K562 (cell line): ENCODE measurements around the gene APBB2. TPM values are rescaled to one million over a fixed set of nuclear protein-coding genes. Genes with fewer than 3 reads are reported as not detected.

ENCODE experiments used
- ATAC-seq: fragments of 200-7000 bp; cut with Tn5 transposase; 3 replicates; pipeline ENCODE4 v1.9.1; 2020; ENCODE audit warnings: moderate library complexity
- BruUV-seq: library from RNA; stranded (reverse); fragments of 400-500 nt; replicated peaks from 2 replicates; lab custom pipeline; 2021; lab: Mats Ljungman, UMichigan
- CTCF ChIA-PET: fragments of 300-600 bp; formaldehyde crosslinking; extraction: SDS; loops from one replicate; lab custom pipeline; 2021; ENCODE audit warnings: low intra/inter-chr PET ratio; lab: Yijun Ruan, JAX
- POLR2A ChIA-PET: fragments of 300-600, 350-650 bp; sonication (Branson Sonifier 250); formaldehyde crosslinking; extraction: SDS; loops from one replicate; lab custom pipeline; 2021; ENCODE audit warnings: antibody characterized with exemption, inconsistent platforms; lab: Yijun Ruan, JAX
- DNase-seq, 4 experiments: peaks; one replicate each; pipeline versions ENCODE4 v3.0.0 to v3.0.0-alpha.2; 2011 to 2018; ENCODE audit warnings: low spot score in 3 of 4, mixed read lengths in 3 of 4; ENCODE audit errors: extremely low read depth in 1 of 4
- FAIRE-seq: peaks from 2 replicates; lab custom pipeline; 2011; peaks lifted over from hg19 to GRCh38; lab: Jason Lieb, UNC
- H2AFZ ChIP-seq: 2 replicates; pipeline ENCODE4 v1.6.0; 2011; ENCODE audit warnings: low read depth, low read length, control low read depth, inconsistent platforms
- H3K27ac ChIP-seq: fragments of 200-600 bp; 3 replicates; pipeline ENCODE4 v1.8.0; 2011; ENCODE audit warnings: low read depth, mild to moderate bottlenecking, control low read depth, inconsistent platforms, low read length, moderate library complexity, mixed read lengths; ENCODE audit errors: extremely low read depth
- H3K27me3 ChIP-seq, 2 experiments: fragments of 300-600 bp in 1 of 2; 2 replicates in 1 of 2; 3 replicates in 1 of 2; pipeline versions ENCODE4 v1.6.0 to v1.8.0; 2011; ENCODE audit warnings: inconsistent platforms in 2 of 2, low read length in 2 of 2, mild to moderate bottlenecking in 1 of 2, mixed read lengths in 1 of 2, moderate library complexity in 1 of 2; ENCODE audit not compliant: control insufficient read depth in 2 of 2, insufficient read depth in 2 of 2
- H3K36me3 ChIP-seq: fragments of 300-600 bp; 3 replicates; pipeline ENCODE4 v1.8.0; 2011; ENCODE audit warnings: mild to moderate bottlenecking, low read length, inconsistent platforms; ENCODE audit not compliant: control insufficient read depth, insufficient read depth
- H3K4me1 ChIP-seq, 2 experiments: fragments of 200-600 bp in 1 of 2; replicated peaks in 1 of 2; 2 replicates in 1 of 2; 3 replicates in 1 of 2; pipeline versions ENCODE4 v1.5.1 to v1.8.0; 2011; ENCODE audit warnings: inconsistent platforms in 2 of 2, low read length in 2 of 2, mild to moderate bottlenecking in 1 of 2, mixed read lengths in 1 of 2, moderate library complexity in 1 of 2; ENCODE audit not compliant: control insufficient read depth in 2 of 2, insufficient read depth in 2 of 2
- H3K4me2 ChIP-seq: 2 replicates; pipeline ENCODE4 v1.6.1; 2011; ENCODE audit warnings: low read length, control low read depth, inconsistent platforms, mixed read lengths; ENCODE audit not compliant: insufficient read depth
- H3K4me3 ChIP-seq: fragments of 200-600 bp; sonication (generic), shearing (Covaris generic); 2 replicates; pipeline ENCODE4 v1.5.1; 2016; ENCODE audit warnings: control low read depth, inconsistent platforms
- H3K79me2 ChIP-seq: fragments of 200-600 bp; 3 replicates; pipeline ENCODE4 v1.8.0; 2011; ENCODE audit warnings: low read length, inconsistent platforms; ENCODE audit not compliant: control insufficient read depth, insufficient read depth
- H3K9ac ChIP-seq, 2 experiments: 2 replicates each; pipeline versions ENCODE4 v1.6.0 to v1.6.1; 2011; ENCODE audit warnings: low read depth in 2 of 2, low read length in 2 of 2, control low read depth in 1 of 2, inconsistent platforms in 1 of 2, mild to moderate bottlenecking in 1 of 2, mixed read lengths in 1 of 2; ENCODE audit not compliant: insufficient read depth in 1 of 2
- H3K9me1 ChIP-seq: one replicate; pipeline ENCODE4 v1.6.0; 2011; ENCODE audit warnings: inconsistent platforms, mild to moderate bottlenecking, low read length, moderate library complexity; ENCODE audit not compliant: control insufficient read depth, insufficient read depth
- H3K9me3 ChIP-seq: replicated peaks from 2 replicates; pipeline ENCODE4 v1.5.1; 2011; ENCODE audit warnings: low read depth, low read length, inconsistent platforms; ENCODE audit not compliant: control insufficient read depth, insufficient read depth
- H4K20me1 ChIP-seq: replicated peaks from 2 replicates; pipeline ENCODE4 v1.6.1; 2011; ENCODE audit warnings: low read length, inconsistent platforms, mixed read lengths; ENCODE audit not compliant: control insufficient read depth, insufficient read depth
- BRCA1 ChIP-seq, 2 experiments: fragments of 450-650 bp in 1 of 2; sonication (generic) in 1 of 2; formaldehyde crosslinking in 1 of 2; IDR thresholded peaks; 2 replicates each; pipeline versions ENCODE4 v1.5.0 to v1.6.1; 2017 to 2020; ENCODE audit warnings: mild to moderate bottlenecking in 1 of 2, missing genetic modification reagents in 1 of 2
- E2F3 ChIP-seq: fragments of 250-450 bp; sonication (Bioruptor Pico); IDR thresholded peaks from 2 replicates; pipeline ENCODE4 v1.4.0; 2020; ENCODE audit warnings: mild to moderate bottlenecking
- E2F6 ChIP-seq, 2 experiments: IDR thresholded peaks; 2 replicates each; pipeline ENCODE4 v1.6.1; 2011; ENCODE audit warnings: borderline replicate concordance in 1 of 2, control low read depth in 1 of 2, low read depth in 1 of 2, low read length in 1 of 2, mild to moderate bottlenecking in 1 of 2, mixed read lengths in 1 of 2, moderate library complexity in 1 of 2; ENCODE audit not compliant: insufficient read depth in 1 of 2, insufficient read length in 1 of 2, poor library complexity in 1 of 2, severe bottlenecking in 1 of 2; ENCODE audit errors: extremely low read depth in 1 of 2
- ESRRB ChIP-seq: fragments of 250-450 bp; sonication (Bioruptor Pico); IDR thresholded peaks from 2 replicates; pipeline ENCODE4 v1.5.0; 2020; ENCODE audit warnings: mild to moderate bottlenecking, moderate library complexity, borderline replicate concordance
- FOXA3 ChIP-seq, 2 experiments: fragments of 450-650 bp in 1 of 2; sonication (generic) in 1 of 2; formaldehyde crosslinking; IDR thresholded peaks in 1 of 2; conservative IDR thresholded peaks in 1 of 2; 2 replicates each; pipeline versions ENCODE4 v1.4.0 to v1.8.0; 2020 to 2022; ENCODE audit warnings: mild to moderate bottlenecking in 2 of 2, missing genetic modification reagents in 1 of 2
- MBD2 ChIP-seq: sonication (generic); IDR thresholded peaks from 2 replicates; pipeline ENCODE4 v1.6.1; 2016; ENCODE audit warnings: low read depth, borderline replicate concordance
- PML ChIP-seq: IDR thresholded peaks from 2 replicates; pipeline ENCODE4 v1.6.1; 2012; ENCODE audit warnings: low read length, inconsistent platforms
- RBBP5 ChIP-seq: fragments of 200-600 bp; sonication (generic); IDR thresholded peaks from 2 replicates; pipeline ENCODE4 v1.6.1; 2012; ENCODE audit warnings: borderline replicate concordance, mild to moderate bottlenecking, low read length, control low read depth, inconsistent platforms; ENCODE audit not compliant: insufficient read depth, poor library complexity, severe bottlenecking
- TSC22D4 ChIP-seq: fragments of 450-650 bp; IDR thresholded peaks from 2 replicates; pipeline ENCODE4 v1.6.1; 2016; ENCODE audit warnings: missing genetic modification characterization, missing biosample characterization, control low read depth
- ZBTB11 ChIP-seq, 3 experiments: fragments of 200-800 bp in 1 of 3; fragments of 250-450 bp in 1 of 3; fragments of 450-650 bp in 1 of 3; sonication (Bioruptor Pico) in 1 of 3; sonication (Bioruptor generic) in 1 of 3; formaldehyde crosslinking in 1 of 3; IDR thresholded peaks; 2 replicates each; pipeline versions ENCODE4 v1.6.1 to v1.8.0; 2016 to 2022; ENCODE audit warnings: mild to moderate bottlenecking in 2 of 3, missing genetic modification characterization in 2 of 3, missing compliant biosample characterization in 1 of 3, moderate library complexity in 1 of 3
- ZNF174 ChIP-seq: fragments of 250-450 bp; sonication (Bioruptor Pico); IDR thresholded peaks from 2 replicates; pipeline ENCODE4 v1.4.0; 2020; ENCODE audit warnings: mild to moderate bottlenecking
- WGBS: fragments of 100-300 bp; shearing (Covaris generic); methylation state at CpG from one replicate; pipeline ENCODE4 v1.1.6; 2016; ENCODE audit warnings: low coverage, mixed read lengths; ENCODE audit not compliant: insufficient coverage; ENCODE audit errors: missing lambda C conversion rate; 5-methylcytosine and 5-hydroxymethylcytosine counted together
- in situ Hi-C: fragments of 300-500 bp; cut with MboI; formaldehyde crosslinking; loops from 4 replicates; pipeline ENCODE4 v1.15.0; 2018; ENCODE audit warnings: inconsistent platforms, mixed read lengths
- intact Hi-C: fragments of 100-400 bp; cut with micrococcal nuclease; formaldehyde crosslinking; loops from 2 replicates; pipeline ENCODE4 v1.14.2; 2022
- polyA plus RNA-seq, 8 experiments: library from polyadenylated mRNA; depleted of rRNA in 4 of 8; stranded (reverse) in 5 of 8; unstranded in 3 of 8; fragments of >200 nt; fragmentation: Nextera tagmentation in 2 of 8; fragmentation: Illumina TruSeq in 1 of 8; extraction: Ambion mirVana in 2 of 8; extraction: Trizol in 1 of 8; gene quantifications; 2 replicates each; pipeline versions ENCODE4 v1.2.1 to v1.2.3, GENCODE V29; 2011 to 2014; ENCODE audit warnings: inconsistent platforms in 1 of 8, missing spikeins in 1 of 8
- total RNA-seq, 7 experiments: library from RNA; depleted of rRNA in 6 of 7; stranded (reverse); fragments of >200 nt in 6 of 7; fragmentation: Illumina TruSeq in 2 of 7; extraction: Trizol in 2 of 7; gene quantifications; 2 replicates each; pipeline versions ENCODE4 v1.2.1 to v1.2.3, GENCODE V29; 2011 to 2021; ENCODE audit warnings: low replicate concordance in 1 of 7
- TF ChIP-seq, protein P1 (sequence below): sonication (generic); formaldehyde crosslinking; IDR thresholded peaks from 2 replicates; pipeline ENCODE4 v1.8.0; 2022; ENCODE audit warnings: missing genetic modification reagents, mild to moderate bottlenecking, moderate library complexity, borderline replicate concordance

Gene APBB2
- total and polyA plus RNA-seq, 9 of the 15 experiments (the other 6 are each of a cell fraction or from before 2014, with no cell fraction given) = 0.08 to 2.1 (median 1.4) TPM

- FAIRE-seq = no peak
- no peak overlapping the region for H3K4me2 ChIP-seq
- 0% methylated on average over 2 of the region's 2 CpGs for WGBS
Measured at GRCh38 chr4:41134581-41134980, 79.8 kb downstream of the APBB2 start.

DNA sequence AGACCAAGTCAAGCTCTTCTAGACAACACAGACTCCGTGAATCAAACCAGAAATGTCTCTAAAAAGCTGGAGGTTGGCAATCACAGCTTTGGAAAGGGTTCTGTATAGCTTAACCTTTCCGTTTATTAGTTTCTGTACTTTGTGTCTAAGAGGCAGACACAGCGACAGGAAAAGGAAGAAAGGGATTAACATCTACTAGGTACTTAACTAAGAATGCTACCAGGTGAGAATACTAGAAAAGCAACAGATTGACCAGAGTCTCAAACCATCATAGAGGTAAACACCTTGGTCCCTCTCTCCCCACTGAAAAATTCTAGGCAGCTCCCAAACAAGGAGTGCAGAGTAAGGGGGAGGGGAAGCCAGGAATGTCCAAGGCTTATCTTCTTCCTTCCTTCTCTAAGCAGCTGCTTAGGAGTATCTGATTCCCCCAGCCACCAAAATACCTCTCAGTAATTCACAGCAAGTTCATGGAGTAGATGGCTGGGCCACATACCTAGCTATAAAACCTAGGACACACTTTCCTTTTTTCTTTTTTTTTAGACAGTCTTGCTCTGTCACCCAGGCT, 80.8 kb downstream of the APBB2 start:
- in situ Hi-C loops = no loop called here
- ChIA-PET CTCF (no interaction called here), POLR2A (no interaction called here)
- 0% methylated on average over 3 of the region's 3 CpGs for WGBS
- no peaks in the 10 kb centered on the region for H3K4me1 ChIP-seq
- H3K4me3 ChIP-seq = no peak overlapping the region
- ATAC-seq = no peak
- FAIRE-seq = no peak
- H3K9ac ChIP-seq = no peak overlapping the region
- no peak overlapping the region for H3K4me2 ChIP-seq
- no peaks in the 10 kb centered on the region for H3K9me3 ChIP-seq
- H3K27ac ChIP-seq = no peak overlapping the region
- no peak for DNase-seq
- intact Hi-C loops = no loop called here
- H3K36me3 ChIP-seq = no peaks in the 10 kb centered on the region
- H4K20me1 ChIP-seq = no peaks in the 10 kb centered on the region
- H3K9me1 ChIP-seq = no peaks in the 10 kb centered on the region
- no peak overlapping the region for H2AFZ ChIP-seq
- BruUV-seq = no TSS peak
- no peaks in the 10 kb centered on the region for H3K79me2 ChIP-seq
- no peaks in the 10 kb centered on the region for H3K27me3 ChIP-seq
- TF ChIP-seq, protein P1, sequence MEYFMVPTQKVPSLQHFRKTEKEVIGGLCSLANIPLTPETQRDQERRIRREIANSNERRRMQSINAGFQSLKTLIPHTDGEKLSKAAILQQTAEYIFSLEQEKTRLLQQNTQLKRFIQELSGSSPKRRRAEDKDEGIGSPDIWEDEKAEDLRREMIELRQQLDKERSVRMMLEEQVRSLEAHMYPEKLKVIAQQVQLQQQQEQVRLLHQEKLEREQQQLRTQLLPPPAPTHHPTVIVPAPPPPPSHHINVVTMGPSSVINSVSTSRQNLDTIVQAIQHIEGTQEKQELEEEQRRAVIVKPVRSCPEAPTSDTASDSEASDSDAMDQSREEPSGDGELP (CRISPR knock-in tag) = no peak
- TF ChIP-seq FOXA3 (CRISPR knock-in tag; conservative IDR thresholded peaks at IDR 0.05 in 1 of 2, IDR thresholded peaks at IDR 0.05 in 1 of 2) = no peak
- TF ChIP-seq E2F6 (IDR thresholded peaks at IDR 0.05; ENCODE audit: borderline replicate concordance in 1 of 2, extremely low read depth in 1 of 2, insufficient read depth in 1 of 2, insufficient read length in 1 of 2, low read depth in 1 of 2, low read length in 1 of 2, poor library complexity in 1 of 2, severe bottlenecking in 1 of 2) = no peak
- no peak for TF ChIP-seq ESRRB
- TF ChIP-seq ZBTB11 (CRISPR knock-in tag; IDR thresholded peaks at IDR 0.05) = no peak

More at GRCh38 chr4:41134581-41134980, 79.8 kb downstream of the APBB2 start:
- no TSS peak for BruUV-seq
- TF ChIP-seq TSC22D4 (no peak), E2F3 (CRISPR knock-in tag) (no peak), ZNF174 (CRISPR knock-in tag) (no peak), RBBP5 (no peak), MBD2 (no peak), PML (no peak), BRCA1 (IDR thresholded peaks at IDR 0.05) (no peak), BRCA1 (CRISPR knock-in tag; IDR thresholded peaks at IDR 0.05) (no peak)
- ATAC-seq = no peak
- in situ Hi-C loops = no loop called here
- H3K79me2 ChIP-seq = no peaks in the 10 kb centered on the region
- no peaks in the 10 kb centered on the region for H4K20me1 ChIP-seq
- H3K27me3 ChIP-seq = no peaks in the 10 kb centered on the region
- intact Hi-C loops = no loop called here
- POLR2A ChIA-PET = no interaction called here
- no peak overlapping the region for H3K27ac ChIP-seq
- no peaks in the 10 kb centered on the region for H3K9me3 ChIP-seq
- no peaks in the 10 kb centered on the region for H3K4me1 ChIP-seq
- H3K9ac ChIP-seq = no peak overlapping the region
- H3K4me3 ChIP-seq = no peak overlapping the region
- no peak for DNase-seq
- no peaks in the 10 kb centered on the region for H3K9me1 ChIP-seq
- H2AFZ ChIP-seq = no peak overlapping the region
- no peaks in the 10 kb centered on the region for H3K36me3 ChIP-seq
- CTCF ChIA-PET = no interaction called here
